Endothelial cell of umbilical vein (primary cell): ENCODE measurements around the gene PIGW. TPM values are rescaled to one million over a fixed set of nuclear protein-coding genes. Genes with fewer than 3 reads are reported as not detected.

Experiments used
- BruUV-seq: library from RNA; stranded (reverse); fragments of 400-500 nt; replicated peaks from 2 replicates; lab custom pipeline; 2021; lab: Mats Ljungman, UMichigan
- CTCF ChIA-PET: fragments of 300-600, 350-600 bp; sonication (Branson Sonifier 250); formaldehyde crosslinking; loops from one replicate; lab custom pipeline; 2021; ENCODE audit warnings: antibody characterized with exemption, inconsistent platforms; lab: Charles Lee
- POLR2A ChIA-PET: fragments of 300-600, 350-600 bp; sonication (Branson Sonifier 250); formaldehyde crosslinking; loops from one replicate; lab custom pipeline; 2021; ENCODE audit warnings: antibody characterized with exemption, inconsistent platforms; lab: Charles Lee
- DNase-seq: peaks from one replicate; pipeline ENCODE4 v3.0.0-alpha.2; 2011; ENCODE audit warnings: low read depth, low spot score
- FAIRE-seq: peaks from 2 replicates; lab custom pipeline; 2011; peaks lifted over from hg19 to GRCh38; lab: Jason Lieb, UNC
- H2AFZ ChIP-seq: 2 replicates; pipeline ENCODE4 v1.6.0; 2012; ENCODE audit warnings: low read depth, low read length, control low read depth, inconsistent platforms
- H3K27ac ChIP-seq: 2 replicates; pipeline ENCODE4 v1.5.1; 2011; ENCODE audit warnings: low read depth, mild to moderate bottlenecking, control low read depth, low read length, moderate library complexity; ENCODE audit not compliant: insufficient read depth
- H3K27me3 ChIP-seq, 2 experiments: 2 replicates each; pipeline versions ENCODE4 v1.6.0 to v1.6.1; 2011; ENCODE audit warnings: low read length in 2 of 2, mixed read lengths in 1 of 2; ENCODE audit not compliant: control insufficient read depth in 2 of 2, insufficient read depth in 2 of 2
- H3K36me3 ChIP-seq, 2 experiments: 2 replicates in 1 of 2; 3 replicates in 1 of 2; pipeline ENCODE4 v1.5.1; 2011; ENCODE audit warnings: low read length in 2 of 2, mild to moderate bottlenecking in 1 of 2, moderate library complexity in 1 of 2; ENCODE audit not compliant: control insufficient read depth in 2 of 2, insufficient read depth in 2 of 2; ENCODE audit errors: extremely low read depth in 1 of 2
- H3K4me1 ChIP-seq: 3 replicates; pipeline ENCODE4 v1.5.1; 2011; ENCODE audit warnings: mild to moderate bottlenecking, low read length; ENCODE audit not compliant: control insufficient read depth, insufficient read depth; ENCODE audit errors: extremely low read depth
- H3K4me2 ChIP-seq: 2 replicates; pipeline ENCODE4 v1.6.1; 2011; ENCODE audit warnings: low read length, control low read depth, mixed read lengths; ENCODE audit not compliant: insufficient read depth
- H3K4me3 ChIP-seq, 3 experiments: fragments of 200-600 bp in 1 of 3; sonication (generic), shearing (Covaris generic) in 1 of 3; replicated peaks in 1 of 3; 2 replicates each; pipeline ENCODE4 v1.5.1; 2011 to 2016; ENCODE audit warnings: control low read depth in 3 of 3, low read length in 3 of 3, mild to moderate bottlenecking in 2 of 3, inconsistent platforms in 1 of 3, low read depth in 1 of 3, moderate library complexity in 1 of 3; ENCODE audit not compliant: insufficient read depth in 1 of 3
- H3K79me2 ChIP-seq: 2 replicates; pipeline ENCODE4 v1.6.0; 2012; ENCODE audit warnings: low read length, inconsistent platforms; ENCODE audit not compliant: control insufficient read depth, insufficient read depth
- H3K9ac ChIP-seq: replicated peaks from 2 replicates; pipeline ENCODE3; 2011; ENCODE audit warnings: low read length, control low read depth; ENCODE audit not compliant: insufficient read depth; ENCODE audit errors: extremely low read depth
- H3K9me1 ChIP-seq: replicated peaks from 3 replicates; pipeline ENCODE4 v1.6.0; 2011; ENCODE audit warnings: mild to moderate bottlenecking, low read length; ENCODE audit not compliant: control insufficient read depth, insufficient read depth; ENCODE audit errors: extremely low read depth
- H3K9me3 ChIP-seq: replicated peaks from 2 replicates; pipeline ENCODE4 v1.5.1; 2012; ENCODE audit warnings: low read length, inconsistent platforms; ENCODE audit not compliant: control insufficient read depth, insufficient read depth
- H4K20me1 ChIP-seq: replicated peaks from 2 replicates; pipeline ENCODE3; 2011; ENCODE audit warnings: mild to moderate bottlenecking, low read length; ENCODE audit not compliant: control insufficient read depth, insufficient read depth; ENCODE audit errors: extremely low read depth
- EZH2 ChIP-seq: IDR thresholded peaks from 2 replicates; pipeline ENCODE4 v1.6.1; 2012; ENCODE audit warnings: borderline replicate concordance, low read depth, mild to moderate bottlenecking, moderate library complexity, low read length, inconsistent platforms; ENCODE audit not compliant: severe bottlenecking
- FOS ChIP-seq: IDR thresholded peaks from 2 replicates; pipeline ENCODE4 v1.6.1; 2011; ENCODE audit warnings: mild to moderate bottlenecking, low read length, moderate library complexity, borderline replicate concordance; ENCODE audit not compliant: insufficient read depth
- GATA2 ChIP-seq: IDR thresholded peaks from 2 replicates; pipeline ENCODE4 v1.7.0; 2011; ENCODE audit warnings: low read depth, mild to moderate bottlenecking, moderate library complexity, mixed read lengths, low read length; ENCODE audit not compliant: insufficient read length, insufficient read depth
- JUN ChIP-seq: IDR thresholded peaks from 2 replicates; pipeline ENCODE4 v1.6.1; 2011; ENCODE audit warnings: borderline replicate concordance, low read depth; ENCODE audit not compliant: insufficient read length, insufficient read depth
- MYC ChIP-seq: IDR thresholded peaks from one replicate; pipeline ENCODE4 v1.6.1; 2011; ENCODE audit warnings: mild to moderate bottlenecking, low read depth, low read length
- POLR2A ChIP-seq: IDR thresholded peaks from 2 replicates; pipeline ENCODE4 v1.6.1; 2012; ENCODE audit warnings: low read depth, mild to moderate bottlenecking, control low read depth, low read length
- POLR2AphosphoS5 ChIP-seq: IDR thresholded peaks from 2 replicates; pipeline ENCODE4 v1.6.1; 2012; ENCODE audit warnings: low read depth, mild to moderate bottlenecking, control low read depth, low read length, moderate library complexity; ENCODE audit not compliant: insufficient read depth
- dilution Hi-C: fragments of 300-500 bp; cut with MboI; formaldehyde crosslinking; loops from one replicate; pipeline ENCODE4 v1.15.0; 2019; ENCODE audit warnings: low sequenced_read_pairs; ENCODE audit not compliant: extremely low pct_ligation_motif_present
- intact Hi-C: fragments of 100-400 bp; cut with micrococcal nuclease; formaldehyde crosslinking; loops from one replicate; pipeline ENCODE4 v1.10.0; 2022
- polyA plus RNA-seq, 4 experiments: library from polyadenylated mRNA; depleted of rRNA in 3 of 4; stranded (reverse) in 3 of 4; unstranded in 1 of 4; fragments of >200 nt; gene quantifications; 2 replicates each; pipeline versions ENCODE4 v1.2.1 to v1.2.3, GENCODE V29; 2011 to 2012; ENCODE audit warnings: missing spikeins in 1 of 4
- total RNA-seq: library from RNA; stranded (reverse); gene quantifications from 2 replicates; pipeline ENCODE4 v1.2.3, GENCODE V29; 2021
- TF ChIP-seq, protein P1 (sequence below), 2 donors: IDR thresholded peaks; 1 replicate in 1 of 2; 2 replicates in 1 of 2; pipeline ENCODE4 v1.5.1; 2011; ENCODE audit warnings: low read length in 2 of 2, mild to moderate bottlenecking in 2 of 2, moderate library complexity in 2 of 2, control low read depth in 1 of 2, inconsistent platforms in 1 of 2, low read depth in 1 of 2; ENCODE audit not compliant: insufficient read depth in 1 of 2; ENCODE audit errors: extremely low read depth in 1 of 2
- TF ChIP-seq, protein P2 (sequence below): IDR thresholded peaks from 2 replicates; pipeline ENCODE4 v1.6.1; 2011; ENCODE audit not compliant: insufficient read depth, insufficient read length

PIGW gene
- total and polyA plus RNA-seq, 2 donors (not counting 3 experiments of a cell fraction or from before 2014, with no cell fraction given): 5.9 to 13.1 TPM

DNA sequence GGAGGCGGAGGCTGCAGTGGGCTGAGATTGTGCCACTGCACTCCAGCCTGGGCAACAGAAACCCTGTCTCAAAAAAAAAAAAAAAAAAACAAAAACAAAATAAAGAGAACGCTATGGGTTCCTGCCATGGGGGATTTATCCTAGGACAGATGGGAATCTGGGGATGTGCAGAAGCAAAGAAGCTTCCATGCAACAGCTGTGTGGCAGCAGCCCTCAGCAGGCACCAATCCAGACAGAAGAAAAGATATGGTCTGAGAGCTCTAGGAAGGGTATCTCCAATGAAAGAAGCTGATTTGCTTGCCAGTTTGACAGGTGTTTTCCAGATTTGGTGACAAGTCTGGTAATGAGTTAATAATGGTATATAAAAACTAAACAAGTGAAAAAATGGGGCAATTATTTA lies 11.7 kb upstream of the PIGW start:
- Histone ChIP-seq H3K27ac (no peak overlapping the region), H3K4me3 (no peak overlapping the region), H3K4me1 (no peaks in the 10 kb centered on the region), H3K9me1 (no peaks in the 10 kb centered on the region), H3K27me3 (no peaks in the 10 kb centered on the region), H3K9me3 (no peaks in the 10 kb centered on the region), H3K79me2 (peaks cover 4% of the 10 kb centered on the region), H3K36me3 (peaks cover 25 to 26% of the 10 kb centered on the region in 2 experiments), H4K20me1 (no peaks in the 10 kb centered on the region), H2AFZ (no peak overlapping the region), H3K9ac (no peak overlapping the region), H3K4me2 (no peak overlapping the region)
- dilution Hi-C loops (no loop called here), intact Hi-C loops (no loop called here)
- ChIA-PET POLR2A (no interaction called here), CTCF (interaction anchor here (0.7 to 1.4 kb wide), 3 partner anchors 8 to 455 kb away, joined by 3 to 6 read pairs (median 4); no protein-coding TSS in a partner anchor)
- no peak for DNase-seq
- no TSS peak for BruUV-seq
- no peak for FAIRE-seq
- no peak for TF ChIP-seq EZH2
- no peak for TF ChIP-seq GATA2
- TF ChIP-seq, protein P1, sequence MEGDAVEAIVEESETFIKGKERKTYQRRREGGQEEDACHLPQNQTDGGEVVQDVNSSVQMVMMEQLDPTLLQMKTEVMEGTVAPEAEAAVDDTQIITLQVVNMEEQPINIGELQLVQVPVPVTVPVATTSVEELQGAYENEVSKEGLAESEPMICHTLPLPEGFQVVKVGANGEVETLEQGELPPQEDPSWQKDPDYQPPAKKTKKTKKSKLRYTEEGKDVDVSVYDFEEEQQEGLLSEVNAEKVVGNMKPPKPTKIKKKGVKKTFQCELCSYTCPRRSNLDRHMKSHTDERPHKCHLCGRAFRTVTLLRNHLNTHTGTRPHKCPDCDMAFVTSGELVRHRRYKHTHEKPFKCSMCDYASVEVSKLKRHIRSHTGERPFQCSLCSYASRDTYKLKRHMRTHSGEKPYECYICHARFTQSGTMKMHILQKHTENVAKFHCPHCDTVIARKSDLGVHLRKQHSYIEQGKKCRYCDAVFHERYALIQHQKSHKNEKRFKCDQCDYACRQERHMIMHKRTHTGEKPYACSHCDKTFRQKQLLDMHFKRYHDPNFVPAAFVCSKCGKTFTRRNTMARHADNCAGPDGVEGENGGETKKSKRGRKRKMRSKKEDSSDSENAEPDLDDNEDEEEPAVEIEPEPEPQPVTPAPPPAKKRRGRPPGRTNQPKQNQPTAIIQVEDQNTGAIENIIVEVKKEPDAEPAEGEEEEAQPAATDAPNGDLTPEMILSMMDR (IDR thresholded peaks at IDR 0.05; ENCODE audit: extremely low read depth in 1 of 2, insufficient read depth in 1 of 2, low read depth in 1 of 2, low read length in 2 of 2): no peak
- no peak for TF ChIP-seq POLR2A
- TF ChIP-seq, protein P2, sequence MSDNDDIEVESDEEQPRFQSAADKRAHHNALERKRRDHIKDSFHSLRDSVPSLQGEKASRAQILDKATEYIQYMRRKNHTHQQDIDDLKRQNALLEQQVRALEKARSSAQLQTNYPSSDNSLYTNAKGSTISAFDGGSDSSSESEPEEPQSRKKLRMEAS: no peak
- no peak for TF ChIP-seq MYC
- no peak for TF ChIP-seq FOS
- no peak for TF ChIP-seq JUN
- no peak for TF ChIP-seq POLR2AphosphoS5
